Psoas muscle (tissue), 8 donors: ENCODE data around the gene APLP2. TPM values are rescaled to one million over a fixed set of nuclear protein-coding genes. Genes with fewer than 3 reads are reported as not detected.
A peak's percentile ranks its signal among the peaks of the same experiment; 100 is the strongest.

Source experiments
- ATAC-seq, 4 donors: fragments of 200-7000 bp; cut with Tn5 transposase; one replicate each; pipeline ENCODE4 v1.9.1; 2020; ENCODE audit warnings: moderate library complexity in 3 of 4, mild to moderate bottlenecking in 2 of 4
- DNase-seq, 2 donors: peaks; one replicate each; pipeline ENCODE4 v3.0.0-alpha.2; 2020
- H3K27ac ChIP-seq: fragments of 200-600 bp; one replicate; pipeline ENCODE4 v1.8.0; 2022
- H3K27me3 ChIP-seq, 3 donors: fragments of 200-600 bp in 1 of 3; one replicate each; pipeline versions ENCODE4 v1.6.1 to v1.8.0; 2013 to 2022; ENCODE audit warnings: low read length in 2 of 3, mild to moderate bottlenecking in 2 of 3, moderate library complexity in 1 of 3; ENCODE audit not compliant: insufficient read depth in 3 of 3
- H3K36me3 ChIP-seq, 2 donors: fragments of 200-600 bp in 1 of 2; one replicate each; pipeline versions ENCODE4 v1.6.1 to v1.8.0; 2013 to 2022; ENCODE audit warnings: low read depth in 1 of 2, mild to moderate bottlenecking in 1 of 2, moderate library complexity in 1 of 2; ENCODE audit not compliant: insufficient read depth in 1 of 2
- H3K4me1 ChIP-seq: fragments of 200-600 bp; one replicate; pipeline ENCODE4 v1.8.0; 2022
- H3K4me3 ChIP-seq: fragments of 200-600 bp; one replicate; pipeline ENCODE4 v1.8.0; 2022; ENCODE audit warnings: mild to moderate bottlenecking
- H3K9me3 ChIP-seq: fragments of 200-600 bp; one replicate; pipeline ENCODE4 v1.8.0; 2022
- WGBS, 3 donors: extraction: QIAGEN DNeasy Blood & Tissue Kit; methylation state at CpG; one replicate each; pipeline versions ENCODE4 v1.1.6 to v1.1.7; 2013; 5-methylcytosine and 5-hydroxymethylcytosine counted together
- intact Hi-C, 2 donors: fragments of 100-400 bp; cut with DNase I; formaldehyde crosslinking; loops; one replicate each; pipeline versions ENCODE4 v1.11.0 to v1.14.2; 2022
- polyA plus RNA-seq, 3 donors: library from polyadenylated mRNA; stranded (reverse); fragments of 200-250 nt; gene quantifications; one replicate each; pipeline ENCODE4 v1.2.3, GENCODE V29; 2013
- total RNA-seq, 4 donors: library from RNA; stranded (reverse); fragmentation: NEBNext Ultra II Directional in 2 of 4; extraction: Animal tissue kit (Norgen Biotek cat#: 25700) in 2 of 4; gene quantifications; one replicate each; pipeline versions ENCODE4 v1.2.1 to v1.2.4, GENCODE V29; 2021 to 2023
- TF ChIP-seq, protein P1 (sequence below): fragments of 200-600 bp; IDR thresholded peaks from one replicate; pipeline ENCODE4 v1.8.0; 2022; ENCODE audit warnings: antibody characterized with exemption
- donor health status: healthy with polysubstance abuse.
- donor health status: DM: no; HTN: no; CAD: no; lungs with moderate emphysema.
- donor health status: Bipolar disorder and iron deficiency.
- donor health status: healthy.
- donor health status: DM: yes; HTN: yes; CAD: no.
- donor health status: DM: no; HTN: no; CAD: no.
- donor health status: DM: no; HTN: no; CAD: no.
- donor health status: DM: yes; HTN: yes; CAD: no.

APLP2 gene
- total and polyA plus RNA-seq, 7 donors = 37.8 to 96.7 (median 67.6) TPM

DNA sequence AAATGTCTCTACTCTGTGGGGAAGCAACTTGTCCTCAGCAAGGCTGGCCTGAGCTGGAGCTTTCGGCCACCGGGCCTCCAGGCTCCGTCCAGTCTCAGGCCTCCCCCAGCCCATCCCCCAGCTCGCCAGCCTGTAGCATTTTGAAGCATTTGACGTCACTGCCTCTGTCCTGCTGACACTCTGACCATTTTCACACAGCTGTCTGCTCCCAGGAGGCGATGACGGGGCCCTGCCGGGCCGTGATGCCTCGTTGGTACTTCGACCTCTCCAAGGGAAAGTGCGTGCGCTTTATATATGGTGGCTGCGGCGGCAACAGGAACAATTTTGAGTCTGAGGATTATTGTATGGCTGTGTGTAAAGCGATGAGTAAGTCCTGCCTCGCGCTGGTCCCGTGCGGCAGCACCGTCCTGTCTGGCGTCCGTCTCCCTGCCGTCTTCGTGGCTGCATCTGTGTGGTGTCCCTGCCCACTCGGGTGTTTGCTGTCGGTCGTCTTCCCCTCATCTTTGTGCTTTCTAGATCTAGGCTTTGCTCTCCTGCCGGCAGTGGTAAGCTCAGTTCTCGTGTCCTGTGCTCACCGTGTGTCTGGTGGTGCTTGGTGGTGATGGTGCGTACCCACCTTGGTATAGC, 53.8 kb downstream of the APLP2 start:
- ATAC-seq (peak in 1 of 4 donors; percentile 2), DNase-seq (no peak)
- 92 to 94% (median 93%) methylated on average over 32 of the region's 32 CpGs for WGBS, 3 donors
- H3K36me3 ChIP-seq = peaks cover 6 to 50% of the 10 kb centered on the region in 2 donors
- H3K4me3 ChIP-seq = no peak overlapping the region
- H3K4me1 ChIP-seq = peaks cover 14% of the 10 kb centered on the region
- TF ChIP-seq, protein P1, sequence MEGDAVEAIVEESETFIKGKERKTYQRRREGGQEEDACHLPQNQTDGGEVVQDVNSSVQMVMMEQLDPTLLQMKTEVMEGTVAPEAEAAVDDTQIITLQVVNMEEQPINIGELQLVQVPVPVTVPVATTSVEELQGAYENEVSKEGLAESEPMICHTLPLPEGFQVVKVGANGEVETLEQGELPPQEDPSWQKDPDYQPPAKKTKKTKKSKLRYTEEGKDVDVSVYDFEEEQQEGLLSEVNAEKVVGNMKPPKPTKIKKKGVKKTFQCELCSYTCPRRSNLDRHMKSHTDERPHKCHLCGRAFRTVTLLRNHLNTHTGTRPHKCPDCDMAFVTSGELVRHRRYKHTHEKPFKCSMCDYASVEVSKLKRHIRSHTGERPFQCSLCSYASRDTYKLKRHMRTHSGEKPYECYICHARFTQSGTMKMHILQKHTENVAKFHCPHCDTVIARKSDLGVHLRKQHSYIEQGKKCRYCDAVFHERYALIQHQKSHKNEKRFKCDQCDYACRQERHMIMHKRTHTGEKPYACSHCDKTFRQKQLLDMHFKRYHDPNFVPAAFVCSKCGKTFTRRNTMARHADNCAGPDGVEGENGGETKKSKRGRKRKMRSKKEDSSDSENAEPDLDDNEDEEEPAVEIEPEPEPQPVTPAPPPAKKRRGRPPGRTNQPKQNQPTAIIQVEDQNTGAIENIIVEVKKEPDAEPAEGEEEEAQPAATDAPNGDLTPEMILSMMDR = no peak
- H3K27ac ChIP-seq = no peak overlapping the region
- no peaks in the 10 kb centered on the region for H3K9me3 ChIP-seq
- H3K27me3 ChIP-seq = no peaks in the 10 kb centered on the region
- intact Hi-C loops = no loop called here

DNA sequence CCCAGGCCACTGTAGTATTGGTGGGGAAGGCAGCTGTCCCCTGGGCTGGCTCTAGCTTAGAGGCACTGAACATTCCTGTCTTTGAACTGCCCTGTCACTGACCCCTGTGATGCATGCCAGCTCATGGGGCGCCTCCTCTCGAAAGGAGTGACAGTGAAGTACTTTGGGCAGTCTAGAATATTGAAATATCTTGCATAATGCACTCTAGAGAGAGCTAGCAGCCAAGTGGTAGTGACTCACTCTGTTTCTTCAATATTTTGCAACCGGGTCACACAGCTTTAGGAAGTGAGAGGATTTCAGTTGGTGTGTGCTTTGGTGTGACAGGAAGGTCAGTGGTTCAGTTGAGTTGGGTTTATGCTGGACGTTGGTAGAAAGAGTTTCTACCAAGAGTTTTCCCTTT, 54.4 kb downstream of the APLP2 start:
- intact Hi-C loops = no loop called here

DNA sequence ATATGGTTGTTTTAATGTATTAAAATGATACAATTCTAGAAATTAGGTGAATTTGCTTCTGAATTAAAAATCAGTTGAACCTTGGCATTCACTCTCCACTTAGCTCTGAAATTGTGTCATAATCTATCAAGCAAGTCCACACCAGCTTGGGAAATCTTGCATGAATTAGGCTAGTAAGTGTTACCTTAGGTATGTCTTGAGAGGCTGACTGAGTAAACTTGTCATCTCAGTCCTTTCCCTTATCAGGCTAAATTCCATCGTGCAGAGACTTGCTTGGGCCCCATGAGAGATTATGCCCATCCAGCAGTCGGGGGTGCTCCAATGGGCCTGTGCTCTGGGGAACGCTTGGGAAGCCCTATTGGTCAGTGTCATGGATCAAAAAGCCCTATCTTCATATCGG, 55.9 kb downstream of the APLP2 start:
- 94% methylated on average over 4 of the region's 4 CpGs for WGBS, 3 donors
- Histone ChIP-seq H3K27me3 (no peaks in the 10 kb centered on the region), H3K4me3 (no peak overlapping the region), H3K9me3 (no peaks in the 10 kb centered on the region), H3K4me1 (peaks cover 14% of the 10 kb centered on the region), H3K27ac (no peak overlapping the region), H3K36me3 (peaks cover 6 to 71% of the 10 kb centered on the region in 2 donors)
- intact Hi-C loops = no loop called here
- ATAC-seq (no peak), DNase-seq (no peak)
- TF ChIP-seq, protein P1 = no peak

More for the DNA sequence above, 54.4 kb downstream of the APLP2 start:
- peak overlapping the region; percentile 56 for H3K27ac ChIP-seq
- peak; percentile 86 to 96 (median 95) for ATAC-seq
- H3K27me3 ChIP-seq = no peaks in the 10 kb centered on the region
- H3K4me1 ChIP-seq = peaks cover 14% of the 10 kb centered on the region
- H3K4me3 ChIP-seq = no peak overlapping the region
- H3K9me3 ChIP-seq = no peaks in the 10 kb centered on the region
- WGBS, 3 donors = 46 to 47% (median 46%) methylated on average over 4 of the region's 4 CpGs
- peaks cover 6 to 55% of the 10 kb centered on the region in 2 donors for H3K36me3 ChIP-seq
- TF ChIP-seq, protein P1 = no peak
- DNase-seq = peak; percentile 87 to 92

DNA sequence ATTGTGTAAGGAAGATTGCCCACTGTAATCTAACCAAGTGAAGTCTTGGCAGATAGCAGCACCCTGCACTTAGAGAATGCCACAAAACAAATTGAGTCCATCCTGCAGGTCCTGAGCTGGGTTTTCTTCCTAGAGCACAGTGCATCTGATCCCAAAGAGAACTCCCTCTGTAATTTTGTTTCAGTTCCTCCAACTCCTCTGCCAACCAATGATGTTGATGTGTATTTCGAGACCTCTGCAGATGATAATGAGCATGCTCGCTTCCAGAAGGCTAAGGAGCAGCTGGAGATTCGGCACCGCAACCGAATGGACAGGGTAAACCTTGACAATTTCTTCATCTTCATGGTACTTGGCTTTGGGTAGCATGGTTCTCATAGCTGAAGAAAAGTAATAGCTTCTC, 56.8 kb downstream of the APLP2 start:
- 61 to 89% (median 73%) methylated on average over 5 of the region's 5 CpGs for WGBS, 3 donors
- Histone ChIP-seq H3K4me1 (peaks cover 14% of the 10 kb centered on the region), H3K27me3 (no peaks in the 10 kb centered on the region), H3K36me3 (peaks cover 6 to 80% of the 10 kb centered on the region in 2 donors), H3K4me3 (no peak overlapping the region), H3K9me3 (no peaks in the 10 kb centered on the region), H3K27ac (no peak overlapping the region)
- ATAC-seq (no peak), DNase-seq (no peak)
- intact Hi-C loops = no loop called here
- TF ChIP-seq, protein P1 = no peak

DNA sequence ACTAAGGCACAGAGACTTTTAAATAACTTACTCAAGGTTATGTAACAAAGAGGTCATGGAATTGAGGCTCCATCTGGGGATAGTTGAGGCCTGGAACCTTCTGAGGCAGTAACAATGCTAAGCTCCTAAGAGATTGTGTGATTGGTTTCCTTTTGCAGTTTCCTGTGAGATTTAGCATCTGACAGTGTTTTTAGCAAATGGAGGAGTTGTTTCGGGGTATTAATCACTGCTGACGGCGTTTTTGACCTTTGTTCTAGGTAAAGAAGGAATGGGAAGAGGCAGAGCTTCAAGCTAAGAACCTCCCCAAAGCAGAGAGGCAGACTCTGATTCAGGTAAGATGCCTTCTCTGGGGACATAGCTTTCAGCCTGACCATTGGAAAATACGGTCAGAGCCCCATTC, 57.8 kb downstream of the APLP2 start:
- H3K27ac ChIP-seq = no peak overlapping the region
- H3K27me3 ChIP-seq = no peaks in the 10 kb centered on the region
- intact Hi-C loops = no loop called here
- H3K4me3 ChIP-seq = no peak overlapping the region
- no peak for DNase-seq
- H3K36me3 ChIP-seq = peaks cover 2 to 76% of the 10 kb centered on the region in 2 donors
- H3K4me1 ChIP-seq = peaks cover 14% of the 10 kb centered on the region
- no peak for ATAC-seq
- H3K9me3 ChIP-seq = no peaks in the 10 kb centered on the region
- WGBS, 3 donors = 84 to 87% (median 84%) methylated on average over 4 of the region's 4 CpGs
- TF ChIP-seq, protein P1 = no peak
